EH (cell line): ENCODE results near the gene ZMYM1.
"Not testable (repeated sequence)": the region's sequence is repeated elsewhere in the genome, so short reads cannot be mapped to it uniquely, and the experiment has no call there.

Source experiments
- DNase-seq: peaks from one replicate; pipeline ENCODE4 v3.0.0-alpha.2; 2015; ENCODE audit warnings: low read depth

The ZMYM1 gene

GRCh38 chr1:35076426-35076825 is 2.8 kb upstream of the ZMYM1 start:
- DNase-seq = peak; percentile 58

- peak; percentile 3 for DNase-seq
Observed at GRCh38 chr1:35080171-35080854, 1.1 kb downstream of the ZMYM1 start.

- DNase-seq = peak; percentile 33
Observed at GRCh38 chr1:35085421-35085820, 6.2 kb downstream of the ZMYM1 start.

GRCh38 chr1:35097224-35097623 is 18.0 kb downstream of the ZMYM1 start:
- DNase-seq = peak; percentile 85

GRCh38 chr1:35111106-35111505 is 31.9 kb downstream of the ZMYM1 start:
- DNase-seq = peak; percentile 78

- peak; percentile 16 for DNase-seq
Observed at GRCh38 chr1:35112668-35113067, 33.5 kb downstream of the ZMYM1 start.

- DNase-seq = peak; percentile 18
Observed at GRCh38 chr1:35115459-35116383, 36.5 kb downstream of the ZMYM1 start.

- DNase-seq = peak; percentile 30
Observed at GRCh38 chr1:35120458-35121133, 41.4 kb downstream of the ZMYM1 start.

- DNase-seq = no peak
Observed at GRCh38 chr1:35122311-35122710, 43.1 kb downstream of the ZMYM1 start.

- DNase-seq = no peak
Observed at GRCh38 chr1:35126546-35126945, 47.4 kb downstream of the ZMYM1 start.

GRCh38 chr1:35129080-35129479 is 49.9 kb downstream of the ZMYM1 start:
- DNase-seq = no peak

GRCh38 chr1:35136780-35137179 is 57.6 kb downstream of the ZMYM1 start:
- no peak for DNase-seq

GRCh38 chr1:35137590-35137989 is 58.4 kb downstream of the ZMYM1 start:
- DNase-seq = not testable (repeated sequence)

GRCh38 chr1:35142294-35142693 is 63.1 kb downstream of the ZMYM1 start:
- DNase-seq = not testable (repeated sequence)

GRCh38 chr1:35142728-35143127 is 63.5 kb downstream of the ZMYM1 start:
- DNase-seq = not testable (repeated sequence)

- no peak for DNase-seq
Observed at GRCh38 chr1:35143737-35144508, 64.7 kb downstream of the ZMYM1 start.

- not testable (repeated sequence) for DNase-seq
Observed at GRCh38 chr1:35145892-35146549, 66.8 kb downstream of the ZMYM1 start.

GRCh38 chr1:35151220-35151619 is 72.0 kb downstream of the ZMYM1 start:
- no peak for DNase-seq

GRCh38 chr1:35164893-35165292 is 85.7 kb downstream of the ZMYM1 start:
- DNase-seq = no peak
